RWPE2 (cell line): ENCODE data around the gene SOS1.

Experiments used
- ATAC-seq: fragments of 200-7000 bp; cut with Tn5 transposase; 3 replicates; pipeline ENCODE4 v1.9.1; 2021; ENCODE audit warnings: low read depth
- DNase-seq: peaks from one replicate; pipeline ENCODE4 v3.0.0-alpha.2; 2020; ENCODE audit warnings: low spot score
- H3K27ac ChIP-seq: fragments of 450-650 bp; 2 replicates; pipeline ENCODE4 v1.5.1; 2017; ENCODE audit warnings: mild to moderate bottlenecking; ENCODE audit not compliant: poor library complexity, severe bottlenecking
- H3K27me3 ChIP-seq: fragments of 250-450 bp; sonication (Bioruptor Pico); 2 replicates; pipeline ENCODE4 v1.5.1; 2021; ENCODE audit warnings: mild to moderate bottlenecking, moderate library complexity; ENCODE audit not compliant: insufficient read depth, poor library complexity, severe bottlenecking
- H3K36me3 ChIP-seq: fragments of 250-450 bp; sonication (Bioruptor Pico); 2 replicates; pipeline ENCODE4 v1.5.1; 2020; ENCODE audit warnings: low read depth, mild to moderate bottlenecking, moderate library complexity
- H3K4me1 ChIP-seq: fragments of 250-450 bp; sonication (Bioruptor Pico); 2 replicates; pipeline ENCODE4 v1.5.1; 2021; ENCODE audit warnings: mild to moderate bottlenecking, moderate library complexity; ENCODE audit not compliant: insufficient read depth, poor library complexity, severe bottlenecking
- H3K4me3 ChIP-seq: fragments of 250-450 bp; sonication (Bioruptor Pico); 2 replicates; pipeline ENCODE4 v1.5.1; 2021; ENCODE audit warnings: mild to moderate bottlenecking, moderate library complexity; ENCODE audit not compliant: severe bottlenecking
- H3K9me3 ChIP-seq: fragments of 250-450 bp; sonication (Bioruptor Pico); 2 replicates; pipeline ENCODE4 v1.5.1; 2021; ENCODE audit warnings: mild to moderate bottlenecking, moderate library complexity; ENCODE audit not compliant: severe bottlenecking
- CTCF ChIP-seq: fragments of 450-650 bp; IDR thresholded peaks from one replicate; pipeline ENCODE4 v1.5.1; 2017; ENCODE audit warnings: mild to moderate bottlenecking, moderate library complexity; ENCODE audit not compliant: poor library complexity, severe bottlenecking

Gene SOS1

GRCh38 chr2:39124000-39124745 is 3.3 kb upstream of the SOS1 start:
- Histone ChIP-seq H3K4me3 (peak overlapping the region; percentile 58), H3K9me3 (no peaks in the 10 kb centered on the region), H3K27ac (peak overlapping the region; percentile 58), H3K4me1 (peaks cover 10% of the 10 kb centered on the region), H3K27me3 (no peaks in the 10 kb centered on the region), H3K36me3 (no peaks in the 10 kb centered on the region)
- TF ChIP-seq CTCF: peak; percentile 71
- DNase-seq (peak; percentile 96), ATAC-seq (peak; percentile 79)

- no peak for TF ChIP-seq CTCF
- Histone ChIP-seq H3K27me3 (no peaks in the 10 kb centered on the region), H3K36me3 (no peaks in the 10 kb centered on the region), H3K27ac (peak overlapping the region; percentile 58), H3K4me3 (peak overlapping the region; percentile 58), H3K9me3 (no peaks in the 10 kb centered on the region), H3K4me1 (peaks cover 10% of the 10 kb centered on the region)
- no peak for ATAC-seq
- no peak for DNase-seq
These were observed 2.7 kb upstream of the SOS1 start for GRCh38 chr2:39123436-39123999.

- Histone ChIP-seq H3K9me3 (no peaks in the 10 kb centered on the region), H3K36me3 (0 out of 2 replicates have a peak, but pooled peaks cover 2% of the 10 kb centered on the region), H3K4me3 (peak overlapping the region; percentile 64), H3K27ac (peak overlapping the region; percentile 81), H3K4me1 (peaks cover 10% of the 10 kb centered on the region), H3K27me3 (no peaks in the 10 kb centered on the region)
- TF ChIP-seq CTCF: no peak
- no peak for DNase-seq
- ATAC-seq: no peak
These were observed 742 bp upstream of the SOS1 start for GRCh38 chr2:39121523-39122063.

- Histone ChIP-seq H3K4me1 (peaks cover 10% of the 10 kb centered on the region), H3K36me3 (0 out of 2 replicates have a peak, but pooled peaks cover 2% of the 10 kb centered on the region), H3K27me3 (no peaks in the 10 kb centered on the region), H3K4me3 (peak overlapping the region; percentile 64), H3K9me3 (no peaks in the 10 kb centered on the region), H3K27ac (peak overlapping the region; percentile 81)
- peak; percentile 56 for TF ChIP-seq CTCF
- ATAC-seq: no peak
- no peak for DNase-seq
These were observed 405 bp downstream of the SOS1 start for GRCh38 chr2:39120521-39120770.
